ENCODE measurements around the gene PAPOLG.

PAPOLG gene

GRCh38 chr2:60759654-60760053 is 3.6 kb downstream of the PAPOLG start:
- Histone ChIP-seq H3K27ac (no peak overlapping the region), H3K9me3 (ENCODE audit: severe bottlenecking) (no peaks in the 10 kb centered on the region), H3K27me3 (ENCODE audit: insufficient read depth, low read depth, severe bottlenecking) (no peaks in the 10 kb centered on the region), H3K4me3 (ENCODE audit: low read depth, low read length) (no peak overlapping the region), H3K36me3 (peaks cover 71% of the 10 kb centered on the region)
- DNase-seq, result no peak
- no peak for TF ChIP-seq CTCF (IDR thresholded peaks at IDR 0.05; ENCODE audit: low read depth, low read length)

GRCh38 chr2:60764736-60765534 is 8.9 kb downstream of the PAPOLG start:
- no peak overlapping the region for H3K4me3 ChIP-seq (ENCODE audit: low read depth, low read length)
- no peak for DNase-seq
- no peaks in the 10 kb centered on the region for H3K27me3 ChIP-seq (ENCODE audit: insufficient read depth, low read depth, severe bottlenecking)
- H3K27ac ChIP-seq, result no peak overlapping the region
- H3K36me3 ChIP-seq, result peaks cover 94% of the 10 kb centered on the region
- no peaks in the 10 kb centered on the region for H3K9me3 ChIP-seq (ENCODE audit: severe bottlenecking)
- TF ChIP-seq CTCF (IDR thresholded peaks at IDR 0.05; ENCODE audit: low read depth, low read length), result no peak

- Histone ChIP-seq H3K27me3 (ENCODE audit: insufficient read depth, low read depth, severe bottlenecking) (no peaks in the 10 kb centered on the region), H3K36me3 (peaks cover 92% of the 10 kb centered on the region), H3K27ac (no peak overlapping the region), H3K4me3 (ENCODE audit: low read depth, low read length) (no peak overlapping the region), H3K9me3 (ENCODE audit: severe bottlenecking) (no peaks in the 10 kb centered on the region)
- no peak for DNase-seq
- TF ChIP-seq CTCF (IDR thresholded peaks at IDR 0.05; ENCODE audit: low read depth, low read length), result no peak
Observed at GRCh38 chr2:60766283-60766682, 10.2 kb downstream of the PAPOLG start.

- Histone ChIP-seq H3K27ac (no peak overlapping the region), H3K4me3 (ENCODE audit: low read depth, low read length) (no peak overlapping the region), H3K27me3 (ENCODE audit: insufficient read depth, low read depth, severe bottlenecking) (no peaks in the 10 kb centered on the region), H3K9me3 (ENCODE audit: severe bottlenecking) (no peaks in the 10 kb centered on the region), H3K36me3 (peaks cover 90% of the 10 kb centered on the region)
- TF ChIP-seq CTCF (IDR thresholded peaks at IDR 0.05; ENCODE audit: low read depth, low read length), result no peak
- DNase-seq, result no peak
Observed at GRCh38 chr2:60771508-60771907, 15.4 kb downstream of the PAPOLG start.

- no peak for DNase-seq
- TF ChIP-seq CTCF (IDR thresholded peaks at IDR 0.05; ENCODE audit: low read depth, low read length), result no peak
- Histone ChIP-seq H3K27ac (no peak overlapping the region), H3K4me3 (ENCODE audit: low read depth, low read length) (no peak overlapping the region), H3K9me3 (ENCODE audit: severe bottlenecking) (no peaks in the 10 kb centered on the region), H3K27me3 (ENCODE audit: insufficient read depth, low read depth, severe bottlenecking) (no peaks in the 10 kb centered on the region), H3K36me3 (peaks cover 94% of the 10 kb centered on the region)
Observed at GRCh38 chr2:60775048-60775639, 19.1 kb downstream of the PAPOLG start.
